HUES64 (cell line): ENCODE results near the gene LIMA1.
"Not testable (repeated sequence)": the region's sequence is repeated elsewhere in the genome, so short reads cannot be mapped to it uniquely, and the experiment has no call there.

Experiments
- H3K27ac ChIP-seq: 2 replicates; pipeline ENCODE4 v1.7.0; 2013; ENCODE audit warnings: low read depth, low read length, inconsistent platforms
- H3K27me3 ChIP-seq: 2 replicates; pipeline ENCODE4 v1.6.1; 2013; ENCODE audit warnings: mild to moderate bottlenecking, low read length; ENCODE audit not compliant: insufficient read depth
- H3K36me3 ChIP-seq: 2 replicates; pipeline ENCODE4 v1.6.1; 2013; ENCODE audit warnings: mild to moderate bottlenecking, low read length; ENCODE audit not compliant: insufficient read depth
- H3K4me1 ChIP-seq: 2 replicates; pipeline ENCODE4 v1.6.1; 2013; ENCODE audit warnings: mild to moderate bottlenecking, low read length, moderate library complexity; ENCODE audit not compliant: insufficient read depth
- H3K4me3 ChIP-seq: 2 replicates; pipeline ENCODE4 v1.5.1; 2013; ENCODE audit warnings: mild to moderate bottlenecking, low read length, moderate library complexity
- H3K9ac ChIP-seq: 2 replicates; pipeline ENCODE4 v1.6.1; 2013; ENCODE audit warnings: mild to moderate bottlenecking, low read depth, low read length
- H3K9me3 ChIP-seq: 2 replicates; pipeline ENCODE4 v1.6.1; 2013; ENCODE audit warnings: low read depth, low read length; ENCODE audit not compliant: insufficient read depth
- WGBS: fragments of 150-250, 120-280 bp; methylation state at CpG from one replicate; pipeline ENCODE4 v1.1.7; 2013; ENCODE audit warnings: missing lambda C conversion rate; 5-methylcytosine and 5-hydroxymethylcytosine counted together

LIMA1 gene

DNA sequence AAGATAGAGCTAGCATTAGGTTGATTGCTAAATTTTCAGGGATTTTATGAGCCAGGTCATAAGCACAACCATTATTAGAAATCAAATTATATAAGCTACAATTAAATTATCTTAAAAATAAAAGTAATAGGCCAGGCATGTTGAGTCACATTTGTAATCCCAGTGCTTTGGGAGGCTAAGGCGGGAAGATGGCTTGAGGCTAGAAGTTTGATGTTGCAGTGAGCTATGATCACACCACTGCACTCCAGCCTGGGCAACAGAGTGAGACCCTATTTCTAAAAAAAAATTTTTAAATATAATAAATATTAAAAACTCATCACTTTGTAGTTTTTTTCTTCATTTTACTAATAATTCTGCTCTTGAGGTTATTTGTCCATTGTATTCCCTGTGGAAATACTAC, 1.9 kb upstream of the LIMA1 start:
- peaks cover 17% of the 10 kb centered on the region; the same call in 1 of the 2 replicates for H3K27me3 ChIP-seq
- no peaks in the 10 kb centered on the region for H3K9me3 ChIP-seq
- WGBS: 100% methylated on average over 1 of the region's 1 CpG

DNA sequence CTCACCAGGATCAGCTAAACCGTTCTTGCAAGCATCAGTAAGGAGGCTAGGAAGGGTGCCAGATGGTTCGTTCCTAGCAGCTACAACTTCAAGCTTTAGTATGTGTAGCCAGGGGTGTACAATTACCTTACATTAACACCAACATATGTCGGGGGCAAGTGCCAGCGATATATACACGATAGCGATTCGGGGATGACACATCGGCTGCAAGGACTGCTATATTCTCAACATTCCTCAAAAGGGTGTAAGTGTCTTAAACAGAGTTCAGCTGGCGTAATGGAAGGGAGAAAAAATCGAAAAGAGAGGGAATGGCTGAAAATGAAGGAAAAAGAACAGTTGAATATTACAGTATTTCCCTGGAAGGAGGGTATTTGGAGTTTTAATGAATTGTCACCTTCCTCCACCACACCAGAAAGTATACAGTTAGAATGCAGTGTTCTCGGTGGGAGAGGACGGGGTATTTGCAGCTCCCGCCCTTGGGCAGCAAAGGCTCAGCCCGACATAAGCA, 545 bp downstream of the LIMA1 start:
- WGBS: 41% methylated on average over 14 of the region's 14 CpGs
- Histone ChIP-seq H3K9ac (peak overlapping the region; percentile 71), H3K4me1 (no peaks in the 10 kb centered on the region), H3K27ac (no peak overlapping the region), H3K9me3 (no peaks in the 10 kb centered on the region), H3K36me3 (no peaks in the 10 kb centered on the region), H3K4me3 (peak overlapping the region; percentile 84), H3K27me3 (peaks cover 17% of the 10 kb centered on the region; the same call in 1 of the 2 replicates)

More for the DNA sequence above, 1.9 kb upstream of the LIMA1 start:
- Histone ChIP-seq H3K36me3 (no peaks in the 10 kb centered on the region), H3K27ac (no peak overlapping the region), H3K9ac (no peak overlapping the region), H3K4me1 (no peaks in the 10 kb centered on the region), H3K4me3 (no peak overlapping the region)

DNA sequence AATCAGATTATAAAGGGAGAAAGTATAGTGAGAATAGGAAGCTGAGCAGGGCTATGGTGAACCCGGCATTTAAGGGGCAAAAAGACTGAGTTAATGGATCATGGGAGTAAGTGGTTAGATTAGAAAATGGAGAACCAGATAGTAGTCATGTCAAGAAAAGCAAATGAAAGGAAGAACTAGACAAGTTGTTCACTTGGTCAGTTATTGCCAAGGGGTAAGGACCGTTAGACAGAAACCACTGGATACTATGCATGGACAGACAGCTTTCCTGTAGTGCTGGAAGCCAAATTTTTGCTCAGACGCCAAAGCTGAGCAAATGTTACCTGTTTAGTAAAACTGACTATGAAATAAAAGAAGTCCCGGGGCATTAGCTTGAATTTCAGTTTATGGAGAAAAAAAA, 3.8 kb downstream of the LIMA1 start:
- no peaks in the 10 kb centered on the region for H3K9me3 ChIP-seq
- no peaks in the 10 kb centered on the region for H3K36me3 ChIP-seq
- H3K9ac ChIP-seq: no peak overlapping the region
- no peaks in the 10 kb centered on the region for H3K4me1 ChIP-seq
- 90% methylated on average over 4 of the region's 4 CpGs for WGBS
- no peak overlapping the region for H3K27ac ChIP-seq
- peaks cover 17% of the 10 kb centered on the region; the same call in 1 of the 2 replicates for H3K27me3 ChIP-seq
- H3K4me3 ChIP-seq: no peak overlapping the region

DNA sequence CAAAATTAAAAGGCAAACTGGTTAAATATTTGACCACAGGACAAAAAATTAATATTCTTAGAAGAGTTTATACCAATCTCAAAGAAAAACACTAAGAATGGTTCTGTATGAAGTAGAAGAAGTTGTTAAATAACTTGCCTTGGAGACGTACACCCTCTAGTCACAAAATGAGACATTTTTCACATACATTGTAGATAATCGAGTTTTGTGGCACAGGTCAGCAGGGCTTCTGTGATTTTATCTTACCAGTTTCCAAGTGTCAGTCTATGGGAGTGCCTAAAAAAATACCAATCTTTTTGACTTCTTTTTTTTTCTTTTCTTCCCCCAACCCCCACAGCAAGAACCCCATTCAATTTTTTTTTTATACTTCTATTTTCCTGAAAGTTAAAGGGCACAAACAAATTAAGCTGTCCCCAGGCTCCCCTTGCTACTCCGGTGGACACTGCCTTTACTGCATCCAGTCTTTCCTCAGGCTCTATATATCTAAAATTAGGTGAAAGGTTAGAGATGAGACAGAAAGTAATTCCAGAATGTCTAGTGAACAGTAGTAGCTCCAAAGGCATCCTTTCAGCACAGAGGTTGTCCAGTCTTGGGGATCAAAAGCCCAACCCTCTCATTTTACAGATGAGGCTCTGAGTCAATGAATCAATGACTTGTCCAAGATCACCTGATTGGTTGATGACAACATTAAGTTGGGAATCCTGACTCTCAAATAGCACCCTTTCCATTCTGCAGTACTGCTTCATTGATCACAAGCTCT, 6.2 kb downstream of the LIMA1 start:
- WGBS: 82% methylated on average over 2 of the region's 3 CpGs
- no peak overlapping the region for H3K27ac ChIP-seq
- H3K4me3 ChIP-seq: no peak overlapping the region

DNA sequence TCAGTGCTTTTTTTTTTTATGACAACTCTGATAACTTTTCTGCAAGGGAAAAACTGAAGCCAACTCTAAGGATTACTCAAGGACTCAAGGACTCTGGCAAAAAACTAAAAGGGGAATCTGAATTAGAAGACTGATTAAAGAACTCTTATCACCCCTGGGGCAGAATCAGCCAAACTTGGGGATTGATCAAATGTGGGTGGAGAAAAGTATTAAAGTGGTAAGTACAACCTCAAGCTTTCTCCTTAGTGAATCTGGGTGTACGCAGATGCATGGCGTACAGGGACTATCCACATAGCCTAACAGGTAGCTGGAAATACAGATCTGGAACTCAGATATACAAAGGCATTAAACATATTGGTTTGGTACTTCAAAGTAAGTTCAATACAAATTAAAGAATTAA, 7.3 kb downstream of the LIMA1 start:
- Histone ChIP-seq H3K4me3 (no peak overlapping the region), H3K4me1 (peaks cover 8% of the 10 kb centered on the region), H3K36me3 (no peaks in the 10 kb centered on the region), H3K27me3 (no peaks in the 10 kb centered on the region), H3K9me3 (no peaks in the 10 kb centered on the region), H3K27ac (no peak overlapping the region), H3K9ac (no peak overlapping the region)
- 100% methylated on average over 1 of the region's 2 CpGs for WGBS

More for the DNA sequence above, 6.2 kb downstream of the LIMA1 start:
- no peak overlapping the region for H3K9ac ChIP-seq
- H3K9me3 ChIP-seq: no peaks in the 10 kb centered on the region
- no peaks in the 10 kb centered on the region for H3K4me1 ChIP-seq
- no peaks in the 10 kb centered on the region for H3K36me3 ChIP-seq
- peaks cover 8% of the 10 kb centered on the region; the same call in 1 of the 2 replicates for H3K27me3 ChIP-seq

DNA sequence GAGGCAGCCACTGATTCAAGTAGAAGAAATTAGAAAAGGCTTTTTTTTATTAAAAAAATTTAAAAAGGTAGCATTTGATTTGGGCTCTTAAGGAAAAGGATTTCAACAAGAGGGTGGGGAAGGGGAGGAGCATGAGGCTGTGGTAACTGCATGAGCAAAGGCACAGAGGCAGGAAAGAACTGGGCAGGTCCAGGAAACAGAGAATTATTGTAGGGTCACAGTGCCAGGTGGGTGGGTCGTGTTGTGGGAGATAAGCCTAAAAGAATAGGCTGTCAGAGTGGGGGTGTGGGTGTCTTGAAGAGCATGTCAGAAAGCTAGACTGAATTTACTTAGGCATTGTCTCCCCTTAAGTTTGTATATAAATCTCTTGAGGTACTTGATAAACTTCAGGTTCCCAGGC, 7.8 kb downstream of the LIMA1 start:
- H3K4me3 ChIP-seq: no peak overlapping the region
- H3K4me1 ChIP-seq: peaks cover 8% of the 10 kb centered on the region
- no peaks in the 10 kb centered on the region for H3K9me3 ChIP-seq
- WGBS: 81% methylated on average over 1 of the region's 1 CpG
- no peak overlapping the region for H3K9ac ChIP-seq
- no peaks in the 10 kb centered on the region for H3K36me3 ChIP-seq
- no peak overlapping the region for H3K27ac ChIP-seq
- H3K27me3 ChIP-seq: no peaks in the 10 kb centered on the region

DNA sequence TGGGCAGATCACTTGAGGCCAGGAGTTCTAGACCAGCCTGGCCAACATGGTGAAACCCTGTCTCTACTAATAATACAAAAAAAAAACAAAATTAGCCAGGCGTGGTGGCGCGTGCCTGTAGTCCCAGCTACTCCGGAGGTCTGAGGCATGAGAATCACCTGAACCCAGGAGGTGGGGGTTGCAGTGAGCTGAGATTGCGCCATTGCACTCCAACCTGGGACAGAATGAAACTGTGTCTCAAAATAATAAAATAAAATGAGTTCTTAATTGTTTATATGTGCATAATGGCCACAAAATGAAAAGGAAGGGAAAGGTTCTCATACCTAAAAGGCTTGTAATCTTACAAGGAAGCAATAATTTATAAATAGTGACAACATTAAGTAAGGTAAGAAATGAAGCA, 8.2 kb downstream of the LIMA1 start:
- H3K36me3 ChIP-seq: not testable (repeated sequence)
- 93% methylated on average over 5 of the region's 5 CpGs for WGBS

DNA sequence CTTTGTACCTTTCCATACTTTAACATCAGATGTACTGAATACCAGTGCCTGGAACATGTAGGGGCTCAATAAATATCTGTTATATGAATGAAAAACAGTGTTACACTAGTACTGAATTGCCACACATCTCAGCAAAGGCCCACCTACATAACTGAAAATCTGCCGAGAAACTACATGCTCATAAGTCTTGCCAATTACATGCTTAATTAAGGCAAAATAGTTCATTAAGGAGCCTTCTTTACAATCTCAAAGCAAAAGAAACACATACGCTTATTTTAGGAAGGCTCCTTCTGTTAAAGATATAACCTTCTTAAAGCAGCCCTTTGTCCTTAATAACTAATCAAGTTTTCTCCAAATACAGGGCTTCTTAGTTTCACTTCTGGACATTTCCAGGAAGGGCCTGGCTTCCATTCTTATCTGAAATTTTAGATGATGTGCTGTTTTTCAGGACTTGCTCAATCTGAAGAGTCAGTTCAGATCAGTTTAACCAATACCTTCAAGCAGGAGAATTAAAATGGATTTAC, 11.5 kb downstream of the LIMA1 start:
- Histone ChIP-seq H3K4me1 (peaks cover 8% of the 10 kb centered on the region), H3K27ac (no peak overlapping the region), H3K27me3 (no peaks in the 10 kb centered on the region), H3K9me3 (no peaks in the 10 kb centered on the region), H3K36me3 (no peaks in the 10 kb centered on the region), H3K9ac (no peak overlapping the region), H3K4me3 (no peak overlapping the region)
- WGBS: 93% methylated on average over 2 of the region's 2 CpGs

More for the DNA sequence above, 8.2 kb downstream of the LIMA1 start:
- H3K4me3 ChIP-seq, H3K4me1 ChIP-seq, H3K9me3 ChIP-seq, H3K27me3 ChIP-seq, H3K27ac ChIP-seq, H3K9ac ChIP-seq: not testable (repeated sequence)

DNA sequence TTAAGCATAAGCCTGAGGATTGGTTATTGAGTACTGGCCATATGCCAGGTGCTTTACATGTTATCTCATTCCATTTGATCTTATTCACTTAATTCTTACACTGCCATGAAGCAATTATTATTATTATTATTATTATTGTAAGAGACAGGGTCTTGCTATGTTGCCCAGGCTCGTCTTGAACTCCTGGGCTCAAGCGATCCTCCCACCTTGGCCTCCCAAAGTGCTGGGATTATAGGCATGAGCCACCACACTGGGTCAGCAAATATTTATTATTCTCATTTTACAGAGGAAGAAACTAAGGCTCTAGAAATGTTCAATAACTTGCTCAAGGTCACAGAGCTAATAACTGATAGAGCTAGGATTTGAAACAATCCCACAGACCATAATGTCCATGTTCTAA, 14.8 kb downstream of the LIMA1 start:
- Histone ChIP-seq H3K4me3 (no peak overlapping the region), H3K4me1 (peaks cover 8% of the 10 kb centered on the region), H3K27ac (no peak overlapping the region), H3K9me3 (peaks cover 6% of the 10 kb centered on the region; the same call in 1 of the 2 replicates), H3K36me3 (no peaks in the 10 kb centered on the region), H3K9ac (no peak overlapping the region), H3K27me3 (no peaks in the 10 kb centered on the region)
- 100% methylated on average over 2 of the region's 2 CpGs for WGBS

DNA sequence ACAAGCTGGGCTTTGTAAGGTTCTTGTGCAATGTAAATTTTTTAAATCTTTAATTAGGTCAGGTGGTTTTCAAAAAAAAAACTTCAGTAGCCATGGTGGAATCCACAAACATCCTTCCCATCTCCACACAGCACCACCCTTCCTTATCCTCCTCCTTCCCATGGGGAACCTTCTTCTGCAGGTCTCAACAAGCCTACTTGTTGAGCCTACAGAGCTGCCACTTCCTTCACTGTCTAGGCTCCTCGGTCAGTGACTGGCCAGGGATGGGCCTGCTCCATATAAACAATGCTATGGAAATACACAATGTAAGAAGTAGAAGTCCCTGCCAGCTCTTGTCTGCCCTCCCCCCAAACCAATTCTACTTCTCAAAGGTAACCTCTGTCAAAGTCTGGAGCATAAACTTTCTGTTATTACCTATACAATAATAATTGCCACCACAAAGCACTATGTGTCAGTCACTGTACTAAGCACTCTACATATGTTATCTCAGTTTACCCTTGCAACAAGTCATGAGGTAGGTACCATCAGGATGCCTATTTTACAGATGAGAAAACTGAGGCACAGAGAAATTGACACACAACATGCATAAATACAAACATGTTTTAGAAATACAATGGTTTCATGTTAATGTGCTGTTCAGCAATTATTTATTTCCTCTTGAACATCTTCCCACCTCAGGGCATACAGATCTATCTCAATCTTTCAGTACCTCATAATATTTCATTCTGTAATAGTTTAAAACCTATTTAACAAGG, 17.4 kb downstream of the LIMA1 start:
- H3K4me3 ChIP-seq: no peak overlapping the region
- 90% methylated on average over 1 of the region's 1 CpG for WGBS
- no peak overlapping the region for H3K9ac ChIP-seq
- H3K4me1 ChIP-seq: no peaks in the 10 kb centered on the region
- H3K36me3 ChIP-seq: no peaks in the 10 kb centered on the region
- H3K27me3 ChIP-seq: no peaks in the 10 kb centered on the region
- H3K27ac ChIP-seq: no peak overlapping the region
- H3K9me3 ChIP-seq: peaks cover 6% of the 10 kb centered on the region; the same call in 1 of the 2 replicates

DNA sequence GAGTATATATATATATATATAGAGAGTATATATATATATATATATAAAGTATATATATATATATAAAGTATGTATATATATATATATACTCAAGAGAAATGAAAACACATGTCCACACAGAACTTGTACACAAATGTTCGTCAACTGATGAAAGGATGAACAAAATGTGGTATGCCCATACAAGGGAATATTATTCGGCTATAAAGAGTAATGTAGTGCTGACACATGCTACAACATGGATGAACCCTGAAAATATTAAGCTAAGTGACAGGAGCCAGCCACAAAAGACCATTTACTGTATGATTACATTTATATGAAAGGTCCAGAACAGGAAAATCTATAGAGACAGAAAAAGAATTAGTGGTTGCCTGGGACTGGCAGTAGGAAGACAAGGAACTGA, 19.5 kb downstream of the LIMA1 start:
- Histone ChIP-seq H3K27me3 (no peaks in the 10 kb centered on the region), H3K9me3 (peaks cover 6% of the 10 kb centered on the region; the same call in 1 of the 2 replicates), H3K4me1 (no peaks in the 10 kb centered on the region), H3K27ac (no peak overlapping the region), H3K36me3 (no peaks in the 10 kb centered on the region), H3K4me3 (no peak overlapping the region), H3K9ac (no peak overlapping the region)
- WGBS: 100% methylated on average over 2 of the region's 2 CpGs
